K562 (cell line): ENCODE data around the gene THSD8. TPM values are rescaled to one million over a fixed set of nuclear protein-coding genes. Genes with fewer than 3 reads are reported as not detected.
A peak's percentile ranks its signal among the peaks of the same experiment; 100 is the strongest.

Experiments
- ATF1 ChIP-seq, 2 experiments: fragments of 450-650 bp in 1 of 2; IDR thresholded peaks; 2 replicates each; pipeline ENCODE4 v1.6.1; 2016; ENCODE audit warnings: missing compliant biosample characterization in 1 of 2, missing genetic modification characterization in 1 of 2
- CEBPB ChIP-seq: fragments of 450-650 bp; IDR thresholded peaks from 2 replicates; pipeline ENCODE4 v1.6.1; 2016; ENCODE audit warnings: missing genetic modification characterization, missing compliant biosample characterization
- CREB1 ChIP-seq, 2 experiments: sonication (generic) in 1 of 2; formaldehyde crosslinking in 1 of 2; IDR thresholded peaks; 2 replicates each; pipeline versions ENCODE4 v1.6.1 to v1.8.0; 2012 to 2022; ENCODE audit warnings: inconsistent platforms in 1 of 2, mild to moderate bottlenecking in 1 of 2, missing genetic modification reagents in 1 of 2, moderate library complexity in 1 of 2
- EP400 ChIP-seq: fragments of 450-650 bp; IDR thresholded peaks from 2 replicates; pipeline ENCODE4 v1.6.1; 2017; ENCODE audit warnings: antibody characterized with exemption, mild to moderate bottlenecking, moderate library complexity
- GABPA ChIP-seq: fragments of 200-800 bp; sonication (Bioruptor generic); conservative IDR thresholded peaks from 2 replicates; pipeline ENCODE4 v1.6.1; 2016; ENCODE audit warnings: low read depth, missing genetic modification characterization, missing compliant biosample characterization
- HDAC1 ChIP-seq, 2 experiments: fragments of 450-650 bp; IDR thresholded peaks; 2 replicates each; pipeline ENCODE4 v1.6.1; 2016 to 2017; ENCODE audit warnings: inconsistent platforms in 1 of 2, mild to moderate bottlenecking in 1 of 2, moderate library complexity in 1 of 2
- MTF1 ChIP-seq: fragments of 250-450 bp; sonication (Bioruptor Pico); IDR thresholded peaks from 2 replicates; pipeline ENCODE4 v1.9.0; 2021; ENCODE audit warnings: moderate library complexity, mild to moderate bottlenecking, inconsistent platforms, borderline replicate concordance
- PCBP1 ChIP-seq: fragments of 200-400 bp; formaldehyde crosslinking; IDR thresholded peaks from 2 replicates; pipeline ENCODE4 v1.6.1; 2018; ENCODE audit warnings: mild to moderate bottlenecking, low read depth, low read length; ENCODE audit not compliant: poor library complexity, severe bottlenecking
- PHB ChIP-seq: fragments of 250-450 bp; sonication (Bioruptor Pico); IDR thresholded peaks from 2 replicates; pipeline ENCODE4 v1.5.0; 2021
- ZC3H4 ChIP-seq: sonication (generic); formaldehyde crosslinking; IDR thresholded peaks from 2 replicates; pipeline ENCODE4 v1.9.0; 2021; ENCODE audit warnings: missing genetic modification reagents, borderline replicate concordance
- ZNF311 ChIP-seq: fragments of 250-450 bp; sonication (Bioruptor Pico); IDR thresholded peaks from 2 replicates; pipeline ENCODE4 v1.4.0; 2020; ENCODE audit warnings: mild to moderate bottlenecking, moderate library complexity
- polyA plus RNA-seq, 8 experiments: library from polyadenylated mRNA; depleted of rRNA in 4 of 8; stranded (reverse) in 5 of 8; unstranded in 3 of 8; fragments of >200 nt; fragmentation: Nextera tagmentation in 2 of 8; fragmentation: Illumina TruSeq in 1 of 8; extraction: Ambion mirVana in 2 of 8; extraction: Trizol in 1 of 8; gene quantifications; 2 replicates each; pipeline versions ENCODE4 v1.2.1 to v1.2.3, GENCODE V29; 2011 to 2014; ENCODE audit warnings: inconsistent platforms in 1 of 8, missing spikeins in 1 of 8
- total RNA-seq, 7 experiments: library from RNA; depleted of rRNA in 6 of 7; stranded (reverse); fragments of >200 nt in 6 of 7; fragmentation: Illumina TruSeq in 2 of 7; extraction: Trizol in 2 of 7; gene quantifications; 2 replicates each; pipeline versions ENCODE4 v1.2.1 to v1.2.3, GENCODE V29; 2011 to 2021; ENCODE audit warnings: low replicate concordance in 1 of 7
- TF ChIP-seq, protein P1 (sequence below), 2 experiments: fragments of 450-650 bp in 1 of 2; sonication (generic) in 1 of 2; formaldehyde crosslinking in 1 of 2; IDR thresholded peaks in 1 of 2; conservative IDR thresholded peaks in 1 of 2; 2 replicates each; pipeline versions ENCODE4 v1.6.1 to v1.8.1; 2016 to 2023; ENCODE audit warnings: mild to moderate bottlenecking in 2 of 2, moderate library complexity in 2 of 2, inconsistent platforms in 1 of 2, missing genetic modification reagents in 1 of 2
- TF ChIP-seq, protein P2 (sequence below), 3 experiments: fragments of 200-800 bp in 1 of 3; sonication (Bioruptor generic) in 1 of 3; sonication (generic) in 1 of 3; formaldehyde crosslinking in 1 of 3; IDR thresholded peaks; 2 replicates each; pipeline versions ENCODE4 v1.6.1 to v1.8.0; 2016 to 2022; ENCODE audit warnings: mild to moderate bottlenecking in 2 of 3, missing compliant biosample characterization in 2 of 3, missing genetic modification characterization in 2 of 3, missing genetic modification reagents in 1 of 3
- TF ChIP-seq, protein P3 (sequence below): sonication (generic); formaldehyde crosslinking; IDR thresholded peaks from 2 replicates; pipeline ENCODE4 v1.8.0; 2022; ENCODE audit warnings: missing genetic modification reagents, mild to moderate bottlenecking, moderate library complexity, borderline replicate concordance
- TF ChIP-seq, protein P4 (sequence below), 2 experiments: fragments of 450-650 bp; conservative IDR thresholded peaks; 2 replicates each; pipeline ENCODE4 v1.6.1; 2017; ENCODE audit warnings: mild to moderate bottlenecking in 2 of 2, moderate library complexity in 2 of 2

THSD8 gene
- total and polyA plus RNA-seq, 9 of the 15 experiments (the other 6 are each of a cell fraction or from before 2014, with no cell fraction given): 8.4 to 42.4 (median 19.9) TPM; not detected in 2

DNA sequence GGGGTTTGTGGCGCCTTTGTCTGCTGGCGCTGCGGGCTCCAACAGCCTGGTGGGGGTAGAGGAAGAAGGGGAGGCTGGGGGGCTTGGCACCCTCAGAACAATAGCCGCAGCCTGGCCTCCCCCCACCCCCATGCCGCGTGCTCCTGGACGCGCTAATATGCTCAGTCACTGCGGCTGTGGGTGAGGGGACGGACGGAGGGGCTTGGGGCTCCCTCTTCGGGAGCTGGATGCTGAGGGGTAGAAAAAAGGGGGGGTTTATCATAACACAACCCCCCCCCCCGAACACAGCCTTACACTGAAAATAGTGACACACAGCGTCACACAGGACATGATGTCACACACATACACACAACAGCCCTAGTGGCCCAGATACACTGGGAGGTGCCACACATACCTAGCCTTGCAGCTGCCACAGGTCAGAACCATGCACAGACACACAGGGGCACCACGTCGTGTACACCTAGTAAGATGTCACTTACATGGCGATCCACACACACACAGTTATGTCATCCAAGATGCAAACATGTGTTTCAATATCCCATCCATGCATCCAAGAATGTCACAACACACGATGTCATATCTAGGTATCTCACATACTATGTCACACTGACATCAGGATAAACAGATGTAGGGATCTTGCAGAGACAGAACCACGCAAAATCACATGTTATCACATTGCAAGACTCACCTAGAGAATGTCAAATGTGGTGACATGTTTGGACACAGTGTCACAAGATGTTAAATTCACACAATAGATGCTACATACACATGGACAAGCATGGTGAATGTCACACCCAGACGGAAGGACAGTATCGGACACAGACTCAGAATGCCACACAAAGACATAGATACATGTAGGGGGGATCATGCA lies 37.3 kb downstream of the THSD8 start (continued):
- TF ChIP-seq, protein P1, sequence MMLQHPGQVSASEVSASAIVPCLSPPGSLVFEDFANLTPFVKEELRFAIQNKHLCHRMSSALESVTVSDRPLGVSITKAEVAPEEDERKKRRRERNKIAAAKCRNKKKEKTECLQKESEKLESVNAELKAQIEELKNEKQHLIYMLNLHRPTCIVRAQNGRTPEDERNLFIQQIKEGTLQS (IDR thresholded peaks at IDR 0.05): peak; percentile 20; the same call in 1 of the 2 replicates
- TF ChIP-seq, protein P1 (CRISPR knock-in tag; conservative IDR thresholded peaks at IDR 0.05): no peak
- no peak for TF ChIP-seq ZNF311
- 0 out of 2 replicates have a peak, but pooled peaks have one; percentile 33 for TF ChIP-seq CEBPB
- TF ChIP-seq MTF1 (CRISPR knock-in tag): no peak
- peak; percentile 60; the same call in 1 of the 2 replicates for TF ChIP-seq ZC3H4 (CRISPR knock-in tag)
- TF ChIP-seq PHB (CRISPR knock-in tag): no peak
- TF ChIP-seq EP400: peak; percentile 39; the same call in 1 of the 2 replicates
- TF ChIP-seq ATF1 (CRISPR knock-in tag; IDR thresholded peaks at IDR 0.05): no peak
- peak; percentile 58 for TF ChIP-seq ATF1 (tag; IDR thresholded peaks at IDR 0.05)
- TF ChIP-seq, protein P2, sequence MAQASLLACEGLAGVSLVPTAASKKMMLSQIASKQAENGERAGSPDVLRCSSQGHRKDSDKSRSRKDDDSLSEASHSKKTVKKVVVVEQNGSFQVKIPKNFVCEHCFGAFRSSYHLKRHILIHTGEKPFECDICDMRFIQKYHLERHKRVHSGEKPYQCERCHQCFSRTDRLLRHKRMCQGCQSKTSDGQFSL (CRISPR knock-in tag; IDR thresholded peaks at IDR 0.05): peak; percentile 85
- TF ChIP-seq, protein P2 (tag; IDR thresholded peaks at IDR 0.05): no peak
- TF ChIP-seq, protein P3, sequence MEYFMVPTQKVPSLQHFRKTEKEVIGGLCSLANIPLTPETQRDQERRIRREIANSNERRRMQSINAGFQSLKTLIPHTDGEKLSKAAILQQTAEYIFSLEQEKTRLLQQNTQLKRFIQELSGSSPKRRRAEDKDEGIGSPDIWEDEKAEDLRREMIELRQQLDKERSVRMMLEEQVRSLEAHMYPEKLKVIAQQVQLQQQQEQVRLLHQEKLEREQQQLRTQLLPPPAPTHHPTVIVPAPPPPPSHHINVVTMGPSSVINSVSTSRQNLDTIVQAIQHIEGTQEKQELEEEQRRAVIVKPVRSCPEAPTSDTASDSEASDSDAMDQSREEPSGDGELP (CRISPR knock-in tag): peak; percentile 20; the same call in 1 of the 2 replicates
- TF ChIP-seq HDAC1 (IDR thresholded peaks at IDR 0.05): 0 out of 4 replicates have a peak, but pooled peaks of 1 of the 2 experiments have one; percentile 19
- TF ChIP-seq CREB1 (IDR thresholded peaks at IDR 0.05): 0 out of 2 replicates have a peak, but pooled peaks have one; percentile 57
- TF ChIP-seq CREB1 (CRISPR knock-in tag; IDR thresholded peaks at IDR 0.05): peak; percentile 53
- TF ChIP-seq GABPA (tag): no peak
- peak; percentile 31 for TF ChIP-seq PCBP1
- TF ChIP-seq, protein P4, sequence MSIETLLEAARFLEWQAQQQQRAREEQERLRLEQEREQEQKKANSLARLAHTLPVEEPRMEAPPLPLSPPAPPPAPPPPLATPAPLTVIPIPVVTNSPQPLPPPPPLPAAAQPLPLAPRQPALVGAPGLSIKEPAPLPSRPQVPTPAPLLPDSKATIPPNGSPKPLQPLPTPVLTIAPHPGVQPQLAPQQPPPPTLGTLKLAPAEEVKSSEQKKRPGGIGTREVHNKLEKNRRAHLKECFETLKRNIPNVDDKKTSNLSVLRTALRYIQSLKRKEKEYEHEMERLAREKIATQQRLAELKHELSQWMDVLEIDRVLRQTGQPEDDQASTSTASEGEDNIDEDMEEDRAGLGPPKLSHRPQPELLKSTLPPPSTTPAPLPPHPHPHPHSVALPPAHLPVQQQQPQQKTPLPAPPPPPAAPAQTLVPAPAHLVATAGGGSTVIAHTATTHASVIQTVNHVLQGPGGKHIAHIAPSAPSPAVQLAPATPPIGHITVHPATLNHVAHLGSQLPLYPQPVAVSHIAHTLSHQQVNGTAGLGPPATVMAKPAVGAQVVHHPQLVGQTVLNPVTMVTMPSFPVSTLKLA (conservative IDR thresholded peaks at IDR 0.05): peak; percentile 37 to 40; a peak in 1 of 4 replicates
- TF ChIP-seq, all 486 proteins: peak for 20
